Mesendoderm (in vitro differentiated cells): ENCODE data around the gene HAUS6.

ENCODE experiments used
- DNase-seq: peaks from one replicate; pipeline ENCODE4 v3.0.0; 2013
- H2AK5ac ChIP-seq: 2 replicates; pipeline ENCODE4 v1.6.1; 2013; ENCODE audit warnings: low read length, inconsistent platforms
- H2BK120ac ChIP-seq: 2 replicates; pipeline ENCODE4 v1.6.1; 2013; ENCODE audit warnings: low read depth, mild to moderate bottlenecking, low read length, moderate library complexity, mixed read lengths
- H2BK15ac ChIP-seq: replicated peaks from 2 replicates; pipeline ENCODE4 v1.6.1; 2013; ENCODE audit warnings: low read depth, mild to moderate bottlenecking, moderate library complexity
- H2BK5ac ChIP-seq: 2 replicates; pipeline ENCODE4 v1.6.1; 2013; ENCODE audit warnings: low read length, inconsistent platforms
- H3K18ac ChIP-seq: 2 replicates; pipeline ENCODE4 v1.6.1; 2013; ENCODE audit warnings: mild to moderate bottlenecking, low read length, mixed read lengths
- H3K23ac ChIP-seq: one replicate; pipeline ENCODE4 v1.6.1; 2013; ENCODE audit warnings: low read length
- H3K27ac ChIP-seq: 2 replicates; pipeline ENCODE4 v1.5.1; 2013; ENCODE audit warnings: low read depth, mild to moderate bottlenecking, inconsistent platforms, low read length, moderate library complexity
- H3K27me3 ChIP-seq: 2 replicates; pipeline ENCODE4 v1.6.1; 2013; ENCODE audit warnings: low read length, control low read depth, mild to moderate bottlenecking, inconsistent platforms; ENCODE audit not compliant: insufficient read depth, poor library complexity
- H3K36me3 ChIP-seq: 2 replicates; pipeline ENCODE4 v1.6.1; 2013; ENCODE audit warnings: low read length, inconsistent platforms; ENCODE audit not compliant: control insufficient read depth, insufficient read depth
- H3K4ac ChIP-seq: one replicate; pipeline ENCODE4 v1.6.1; 2013; ENCODE audit warnings: low read depth, mild to moderate bottlenecking, low read length, moderate library complexity
- H3K4me1 ChIP-seq: 2 replicates; pipeline ENCODE4 v1.6.1; 2013; ENCODE audit warnings: low read depth, low read length, inconsistent platforms; ENCODE audit not compliant: control insufficient read depth
- H3K4me2 ChIP-seq: 2 replicates; pipeline ENCODE4 v1.6.1; 2013; ENCODE audit warnings: low read length
- H3K4me3 ChIP-seq: 2 replicates; pipeline ENCODE4 v1.5.1; 2013; ENCODE audit warnings: mild to moderate bottlenecking, low read length
- H3K56ac ChIP-seq: one replicate; pipeline ENCODE4 v1.6.1; 2013; ENCODE audit warnings: low read length
- H3K79me1 ChIP-seq: 2 replicates; pipeline ENCODE4 v1.6.1; 2013; ENCODE audit warnings: low read length, inconsistent platforms
- H3K79me2 ChIP-seq: 2 replicates; pipeline ENCODE4 v1.6.1; 2013; ENCODE audit warnings: mild to moderate bottlenecking, low read length; ENCODE audit not compliant: control insufficient read depth, insufficient read depth
- H3K9ac ChIP-seq: 2 replicates; pipeline ENCODE4 v1.6.1; 2013; ENCODE audit warnings: low read length, inconsistent platforms
- H4K5ac ChIP-seq: one replicate; pipeline ENCODE4 v1.6.1; 2013; ENCODE audit warnings: low read length
- H4K8ac ChIP-seq: one replicate; pipeline ENCODE4 v1.6.1; 2013; ENCODE audit warnings: low read depth, mild to moderate bottlenecking, control low read depth, low read length, moderate library complexity
- WGBS: extraction: QIAGEN DNeasy Blood & Tissue Kit; methylation state at CpG from one replicate; pipeline ENCODE4 v1.1.7; 2013; ENCODE audit warnings: low lambda C conversion rate, missing lambda C conversion rate; ENCODE audit not compliant: insufficient coverage; ENCODE audit errors: extremely low coverage; 5-methylcytosine and 5-hydroxymethylcytosine counted together

HAUS6 gene

DNA sequence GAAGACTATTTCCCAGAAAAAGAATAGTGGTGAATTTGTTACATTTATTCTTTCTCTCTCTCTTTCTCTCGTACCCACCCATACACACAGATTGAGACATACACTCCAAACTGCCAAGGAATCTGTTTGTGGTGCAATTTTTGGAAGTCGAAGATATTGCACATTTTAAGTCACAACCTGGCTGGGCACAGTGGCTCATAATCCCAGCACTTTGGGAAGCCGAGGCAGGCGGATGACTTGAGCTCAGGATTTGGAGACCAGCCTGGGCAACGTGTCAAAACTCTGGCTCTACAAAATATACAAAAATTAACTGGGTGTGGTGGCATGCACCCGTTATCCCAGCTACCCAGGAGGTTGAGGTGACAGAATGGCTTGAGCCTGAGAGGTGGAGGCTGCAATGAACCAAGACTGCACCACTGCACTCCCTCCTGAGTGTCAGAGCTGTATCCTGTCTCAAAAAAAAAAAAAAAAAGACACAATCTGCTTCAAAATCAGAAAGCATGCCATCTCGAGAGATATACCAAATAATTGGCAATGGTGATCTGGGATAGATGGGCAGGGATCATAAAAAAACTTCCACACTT, 43.8 kb upstream of the HAUS6 start:
- no peak overlapping the region for H4K5ac ChIP-seq
- H3K56ac ChIP-seq = no peak overlapping the region
- H3K9ac ChIP-seq = no peak overlapping the region
- no peak for DNase-seq
- H2BK15ac ChIP-seq = no peak overlapping the region
- H3K36me3 ChIP-seq = no peaks in the 10 kb centered on the region
- no peak overlapping the region for H3K23ac ChIP-seq
- no peak overlapping the region for H2BK5ac ChIP-seq
- no peak overlapping the region for H3K4me3 ChIP-seq
- no peak overlapping the region for H2BK120ac ChIP-seq
- no peaks in the 10 kb centered on the region for H3K79me2 ChIP-seq
- no peaks in the 10 kb centered on the region for H3K4me1 ChIP-seq
- H4K8ac ChIP-seq = no peak overlapping the region
- no peaks in the 10 kb centered on the region for H3K27me3 ChIP-seq
- no peaks in the 10 kb centered on the region for H3K79me1 ChIP-seq
- WGBS = no CpG with 5 or more reads among the region's 7 CpGs
- H3K4ac ChIP-seq = no peak overlapping the region
- no peak overlapping the region for H3K4me2 ChIP-seq
- H2AK5ac ChIP-seq = no peak overlapping the region
- H3K18ac ChIP-seq = no peak overlapping the region
- H3K27ac ChIP-seq = no peak overlapping the region

DNA sequence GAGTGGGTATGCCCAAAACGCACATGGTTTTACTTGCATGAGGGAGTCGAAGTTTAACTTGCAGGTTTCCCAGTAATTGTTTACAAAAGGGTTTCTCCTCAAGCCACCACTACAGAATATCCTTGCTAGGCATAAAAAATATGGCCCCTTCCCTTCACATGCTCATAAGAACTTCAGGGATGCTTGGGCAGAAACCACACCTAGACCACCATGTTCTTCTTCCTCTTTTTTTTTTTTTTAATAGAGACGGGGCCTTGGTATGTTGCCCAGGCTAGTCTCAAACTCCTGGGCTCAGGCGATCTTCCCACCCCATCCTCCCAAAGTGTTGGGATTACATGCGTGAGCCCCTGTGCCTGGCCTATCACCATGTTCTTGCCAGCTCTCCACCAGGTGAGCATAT, 43.2 kb upstream of the HAUS6 start:
- no peak for DNase-seq
- H3K36me3 ChIP-seq = no peaks in the 10 kb centered on the region
- H3K4me3 ChIP-seq = no peak overlapping the region
- no peak overlapping the region for H3K18ac ChIP-seq
- H3K4me1 ChIP-seq = no peaks in the 10 kb centered on the region
- H2AK5ac ChIP-seq = no peak overlapping the region
- H3K79me1 ChIP-seq = no peaks in the 10 kb centered on the region
- H3K56ac ChIP-seq = no peak overlapping the region
- no peak overlapping the region for H4K5ac ChIP-seq
- H4K8ac ChIP-seq = no peak overlapping the region
- no CpG with 5 or more reads among the region's 5 CpGs for WGBS
- no peak overlapping the region for H3K4ac ChIP-seq
- H3K9ac ChIP-seq = no peak overlapping the region
- H3K4me2 ChIP-seq = no peak overlapping the region
- H2BK15ac ChIP-seq = no peak overlapping the region
- no peak overlapping the region for H2BK5ac ChIP-seq
- no peaks in the 10 kb centered on the region for H3K79me2 ChIP-seq
- H3K27me3 ChIP-seq = no peaks in the 10 kb centered on the region
- no peak overlapping the region for H2BK120ac ChIP-seq
- H3K23ac ChIP-seq = no peak overlapping the region
- H3K27ac ChIP-seq = no peak overlapping the region

DNA sequence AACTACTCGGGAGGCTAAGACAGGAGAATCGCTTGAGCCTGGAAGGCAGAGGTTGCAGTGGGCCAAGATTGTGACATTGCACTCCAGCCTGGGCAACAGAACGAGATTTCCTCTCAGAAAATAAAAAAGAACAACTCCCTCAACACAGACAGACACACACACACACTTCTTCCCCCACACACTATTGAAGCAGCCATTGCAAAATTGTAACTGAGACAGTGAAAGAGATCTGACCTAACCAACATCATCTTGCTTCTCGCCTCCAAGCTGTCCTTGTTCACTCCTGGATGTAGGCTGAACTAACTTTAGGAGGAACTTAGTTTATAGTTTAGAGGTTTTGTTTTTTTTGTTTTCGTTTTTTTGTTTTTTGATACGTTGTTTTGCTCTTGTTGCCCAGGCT, 37.6 kb upstream of the HAUS6 start:
- Histone ChIP-seq H2BK15ac (no peak overlapping the region), H3K4ac (no peak overlapping the region), H3K56ac (no peak overlapping the region), H2AK5ac (no peak overlapping the region), H2BK120ac (no peak overlapping the region), H3K4me3 (no peak overlapping the region), H2BK5ac (no peak overlapping the region), H3K9ac (no peak overlapping the region), H3K79me2 (no peaks in the 10 kb centered on the region), H3K36me3 (no peaks in the 10 kb centered on the region), H3K4me2 (no peak overlapping the region), H3K27ac (no peak overlapping the region), H4K8ac (no peak overlapping the region), H3K18ac (no peak overlapping the region), H4K5ac (no peak overlapping the region), H3K79me1 (no peaks in the 10 kb centered on the region), H3K27me3 (no peaks in the 10 kb centered on the region), H3K23ac (no peak overlapping the region), H3K4me1 (no peaks in the 10 kb centered on the region)
- no peak for DNase-seq
- WGBS = 100% methylated on average over 2 of the region's 6 CpGs

DNA sequence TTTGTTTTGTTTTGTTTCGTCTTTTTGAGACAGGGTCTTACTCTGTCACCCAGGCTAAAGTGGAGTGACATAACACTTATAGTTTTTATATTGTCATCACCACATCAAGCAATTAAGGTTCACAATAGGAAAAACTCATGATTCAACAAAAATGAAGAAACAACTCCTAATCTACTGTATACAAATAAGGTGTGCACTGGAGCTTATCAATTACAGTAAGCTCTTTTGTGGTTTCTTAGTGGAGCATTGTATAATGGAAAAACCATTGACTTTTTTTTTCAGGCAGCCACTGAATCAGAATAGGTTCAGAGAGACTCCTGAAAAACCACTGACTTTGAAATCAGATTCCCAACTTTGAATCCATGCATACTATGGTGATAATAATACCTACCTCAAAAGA, 35.4 kb upstream of the HAUS6 start:
- Histone ChIP-seq H3K27me3 (no peaks in the 10 kb centered on the region), H3K79me2 (no peaks in the 10 kb centered on the region), H4K8ac (no peak overlapping the region), H2BK15ac (no peak overlapping the region), H3K4me3 (no peak overlapping the region), H2BK5ac (no peak overlapping the region), H3K36me3 (no peaks in the 10 kb centered on the region), H2AK5ac (no peak overlapping the region), H3K4me2 (no peak overlapping the region), H3K27ac (no peak overlapping the region), H3K23ac (no peak overlapping the region), H3K18ac (no peak overlapping the region), H3K4me1 (no peaks in the 10 kb centered on the region), H3K4ac (no peak overlapping the region), H3K9ac (no peak overlapping the region), H3K56ac (no peak overlapping the region), H4K5ac (no peak overlapping the region), H2BK120ac (no peak overlapping the region), H3K79me1 (no peaks in the 10 kb centered on the region)
- WGBS = no CpG with 5 or more reads among the region's 1 CpG
- no peak for DNase-seq

DNA sequence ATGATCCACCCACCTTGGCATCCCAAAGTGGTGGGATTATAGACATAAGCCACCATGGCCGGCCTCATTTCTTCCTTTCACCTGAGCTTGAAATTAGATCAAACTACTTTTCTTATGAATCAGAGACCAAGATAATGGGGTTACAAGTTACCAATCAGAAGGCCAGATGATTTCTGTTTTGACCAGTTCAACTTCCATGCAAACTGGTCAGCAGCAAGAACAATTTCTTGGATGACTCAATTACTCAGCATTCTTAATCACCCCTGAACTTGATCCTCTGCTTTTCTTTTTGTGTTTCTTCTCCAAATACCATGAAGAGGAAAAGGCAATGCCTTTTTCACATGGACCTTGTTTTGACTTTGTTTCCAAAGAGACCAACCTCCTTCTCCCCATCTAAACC, 34.6 kb upstream of the HAUS6 start:
- no peak for DNase-seq
- no CpG with 5 or more reads among the region's 1 CpG for WGBS
- no peak overlapping the region for H3K4me2 ChIP-seq

DNA sequence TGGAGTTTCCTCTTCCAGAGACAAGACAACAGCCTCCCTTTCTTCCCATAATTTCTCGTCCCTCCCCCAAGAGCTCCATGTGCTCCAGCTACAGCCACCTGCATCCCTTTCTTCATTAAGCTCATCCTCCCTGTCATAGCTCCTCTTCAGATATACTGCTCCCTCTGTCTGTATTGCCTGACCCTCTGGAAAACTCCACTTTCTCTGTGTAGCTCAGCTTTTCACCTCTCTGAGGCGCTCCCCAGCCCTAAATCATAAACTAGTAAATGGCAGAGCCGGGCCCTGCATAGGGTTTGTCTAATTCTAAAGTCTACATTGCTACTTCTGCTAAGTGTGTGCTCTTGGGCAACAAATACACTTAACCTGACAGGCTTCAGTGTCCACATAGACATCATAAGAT, 33.4 kb upstream of the HAUS6 start:
- Histone ChIP-seq H4K8ac (no peak overlapping the region), H3K79me1 (no peaks in the 10 kb centered on the region), H2BK15ac (no peak overlapping the region), H3K27me3 (no peaks in the 10 kb centered on the region), H3K23ac (no peak overlapping the region), H3K27ac (no peak overlapping the region), H3K56ac (no peak overlapping the region), H2AK5ac (no peak overlapping the region), H3K4me3 (no peak overlapping the region), H4K5ac (no peak overlapping the region), H2BK5ac (no peak overlapping the region), H3K79me2 (no peaks in the 10 kb centered on the region), H3K4ac (no peak overlapping the region), H2BK120ac (no peak overlapping the region), H3K36me3 (no peaks in the 10 kb centered on the region), H3K18ac (no peak overlapping the region), H3K4me1 (no peaks in the 10 kb centered on the region), H3K4me2 (no peak overlapping the region), H3K9ac (no peak overlapping the region)
- DNase-seq = peak; percentile 11
- WGBS = no CpG with 5 or more reads among the region's 3 CpGs

More for the DNA sequence above, 34.6 kb upstream of the HAUS6 start:
- Histone ChIP-seq H3K27me3 (no peaks in the 10 kb centered on the region), H3K23ac (no peak overlapping the region), H3K79me1 (no peaks in the 10 kb centered on the region), H3K4me3 (no peak overlapping the region), H3K18ac (no peak overlapping the region), H4K8ac (no peak overlapping the region), H2BK5ac (no peak overlapping the region), H4K5ac (no peak overlapping the region), H3K4me1 (no peaks in the 10 kb centered on the region), H3K79me2 (no peaks in the 10 kb centered on the region), H3K27ac (no peak overlapping the region), H2BK15ac (no peak overlapping the region), H3K36me3 (no peaks in the 10 kb centered on the region), H2AK5ac (no peak overlapping the region), H3K4ac (no peak overlapping the region), H2BK120ac (no peak overlapping the region), H3K9ac (no peak overlapping the region), H3K56ac (no peak overlapping the region)
